Testis (tissue), 2 donors: ENCODE data around the gene SSR1.

ENCODE experiments used
- CTCF ChIP-seq, 3 experiments: fragments of 450-650 bp in 2 of 3; fragments of 200-600 bp in 1 of 3; sonication (generic) in 1 of 3; IDR thresholded peaks; one replicate each; pipeline ENCODE4 v1.5.1; 2016 to 2019; ENCODE audit warnings: antibody characterized with exemption in 3 of 3, mild to moderate bottlenecking in 2 of 3, moderate library complexity in 1 of 3
- POLR2A ChIP-seq: fragments of 450-650 bp; IDR thresholded peaks from one replicate; pipeline ENCODE4 v1.6.1; 2017; ENCODE audit warnings: antibody characterized with exemption, mild to moderate bottlenecking, moderate library complexity

DNA sequence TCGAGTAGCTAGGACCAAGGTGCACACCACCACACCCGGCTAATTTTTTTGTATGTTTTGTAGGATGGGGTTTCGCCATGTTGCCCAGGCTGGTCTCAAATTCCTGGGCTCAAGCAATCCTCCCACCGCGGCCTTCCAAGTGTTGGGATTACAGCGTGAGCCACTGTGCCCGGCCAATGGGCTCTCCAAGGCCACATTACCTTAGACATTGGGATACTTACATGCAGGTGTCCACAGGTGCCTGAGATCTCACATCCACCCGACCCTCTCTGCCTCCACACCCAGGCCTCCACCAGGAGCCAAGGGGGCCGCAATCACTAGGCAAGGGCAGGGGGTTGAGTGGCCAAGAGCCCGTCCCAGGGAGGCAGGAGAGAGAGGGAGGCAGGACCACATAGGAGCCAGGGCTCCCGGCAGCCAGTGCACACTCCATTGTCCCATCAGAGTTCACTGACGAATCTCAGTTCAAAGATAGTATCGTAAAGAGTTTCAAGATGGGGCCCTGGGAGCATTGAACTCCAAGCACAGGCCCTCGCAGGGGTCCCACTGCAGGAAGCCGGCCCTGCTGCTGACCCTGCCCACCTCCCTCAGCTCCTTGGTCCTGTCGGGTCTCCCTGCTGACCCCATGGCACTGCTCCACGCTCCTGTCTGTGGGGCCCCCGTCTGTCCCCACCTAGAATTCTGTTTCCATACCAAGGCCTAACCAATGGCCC is 55.3 kb downstream of the SSR1 start:
- no peak for TF ChIP-seq CTCF (IDR thresholded peaks at IDR 0.05)
- TF ChIP-seq POLR2A = no peak
